ENCODE measurements around the gene PUS1.

PUS1 gene

DNA sequence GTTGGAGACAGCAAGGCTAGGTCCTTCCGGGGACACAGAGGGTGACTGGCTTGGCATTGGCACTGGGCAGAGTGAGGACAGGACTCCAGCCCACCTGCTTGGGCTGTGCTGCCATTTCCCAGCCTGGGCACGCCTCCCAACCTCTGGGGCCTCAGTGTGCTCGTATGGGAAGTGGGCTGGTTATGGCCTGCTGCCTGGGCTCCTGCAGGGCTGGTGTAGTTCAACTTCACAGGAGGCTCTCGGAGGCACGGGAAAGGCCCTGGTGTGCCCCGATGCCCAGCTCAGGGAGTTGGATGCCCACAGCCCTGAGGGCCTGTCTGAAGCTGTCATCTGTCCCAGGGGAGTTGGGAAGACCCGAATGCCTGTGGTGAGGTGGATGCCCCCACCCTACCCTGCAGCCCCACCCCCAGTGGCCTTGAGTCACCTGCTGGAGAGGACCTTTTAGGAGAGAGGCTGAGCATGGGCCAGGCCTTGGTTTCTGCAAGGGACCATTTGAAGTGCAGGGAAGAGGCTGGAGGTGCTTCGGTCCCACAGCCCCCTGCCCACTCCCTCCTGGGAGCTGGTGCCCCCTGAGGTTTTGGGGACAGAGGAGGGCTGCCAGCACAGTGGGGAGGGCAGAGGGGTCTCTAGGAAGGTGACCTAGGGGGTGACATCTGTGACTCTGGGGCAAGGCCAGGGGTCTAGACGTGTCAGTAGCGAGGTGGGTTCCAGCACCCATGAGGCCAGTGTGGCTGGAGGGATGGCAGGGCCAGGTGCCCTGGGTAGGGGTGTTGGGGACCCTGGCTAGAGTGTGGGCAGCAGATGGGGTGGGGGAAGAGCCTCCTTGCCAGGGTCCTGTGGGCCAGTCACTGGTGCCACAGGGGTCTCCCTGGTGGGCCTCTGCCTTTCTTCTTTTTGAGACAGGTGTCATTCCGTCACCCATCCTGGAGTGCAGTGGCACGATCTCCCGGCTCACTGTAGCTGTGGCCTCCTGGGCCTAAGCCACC lies 25.5 kb upstream of the PUS1 start:
- no peak for DNase-seq

DNA sequence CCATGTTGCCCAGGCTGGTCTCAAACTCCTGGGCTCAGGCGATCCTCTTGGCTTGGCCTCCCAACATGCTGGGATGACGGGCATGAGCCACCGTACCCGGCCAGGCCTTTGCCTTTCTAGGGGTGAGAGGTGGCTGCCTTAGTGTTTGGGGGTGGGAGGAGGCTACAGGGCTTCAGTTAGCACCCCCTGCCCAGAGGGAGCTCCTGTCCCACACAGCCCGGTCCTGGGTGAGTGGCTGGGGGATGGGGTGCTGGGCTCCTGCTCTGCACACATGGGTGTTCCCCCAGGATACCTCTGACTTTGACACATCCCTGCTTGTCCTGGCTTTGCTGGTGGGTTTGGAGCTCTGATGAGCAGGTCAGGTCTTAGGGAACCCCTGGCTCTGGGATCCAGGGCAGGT lies 24.7 kb upstream of the PUS1 start:
- DNase-seq = no peak

DNA sequence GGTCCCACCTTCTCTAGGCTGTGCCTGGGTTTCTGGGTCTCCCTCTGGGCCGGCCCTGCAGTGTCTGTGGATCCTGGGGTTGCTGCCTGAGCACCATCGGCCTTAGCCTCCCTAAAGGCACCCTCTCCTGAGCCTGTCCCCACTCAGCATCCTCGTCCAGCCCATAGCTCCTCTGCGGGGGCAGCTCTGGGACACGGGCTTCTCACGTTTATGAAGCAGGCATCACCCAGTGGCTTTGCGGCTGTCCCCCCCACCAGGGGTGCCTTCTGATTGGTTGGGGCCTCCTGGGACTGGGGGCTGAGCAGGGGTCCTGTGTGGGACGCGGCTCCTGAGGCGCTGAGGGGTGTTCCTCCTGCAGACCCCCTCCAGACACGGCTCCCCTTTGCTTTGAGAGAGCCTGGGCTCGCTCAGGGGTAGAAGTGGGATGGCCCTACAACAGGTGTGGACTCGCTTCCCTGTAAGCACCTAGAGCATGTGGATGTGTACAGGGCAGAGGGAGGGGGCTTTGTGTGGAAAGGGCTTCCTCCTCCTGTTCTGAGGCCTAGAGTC lies 23.9 kb upstream of the PUS1 start:
- DNase-seq = no peak

DNA sequence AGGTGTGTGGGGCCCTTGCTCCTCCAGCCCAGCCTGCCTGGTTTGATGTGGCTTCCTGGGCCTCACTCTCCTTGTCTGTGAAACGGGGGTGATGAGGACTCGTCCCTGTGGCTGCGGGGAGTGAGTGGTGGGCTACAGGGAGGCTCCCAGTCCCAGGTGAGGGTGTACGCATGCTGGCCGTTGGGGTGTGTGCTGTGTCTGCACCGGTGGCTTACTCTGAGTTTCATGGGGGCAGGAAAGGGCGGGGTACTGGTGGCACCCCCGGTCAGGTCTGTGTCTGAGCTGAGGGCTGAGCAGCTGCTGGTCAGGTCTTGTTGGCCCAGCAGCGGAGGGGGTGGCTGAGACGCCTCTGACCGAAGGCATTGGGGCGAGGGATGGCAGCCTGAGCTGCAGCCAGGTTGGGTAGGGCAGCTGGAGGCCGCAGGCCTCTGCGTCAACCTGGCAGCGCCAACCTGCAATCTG lies 23.4 kb upstream of the PUS1 start:
- no peak for DNase-seq

DNA sequence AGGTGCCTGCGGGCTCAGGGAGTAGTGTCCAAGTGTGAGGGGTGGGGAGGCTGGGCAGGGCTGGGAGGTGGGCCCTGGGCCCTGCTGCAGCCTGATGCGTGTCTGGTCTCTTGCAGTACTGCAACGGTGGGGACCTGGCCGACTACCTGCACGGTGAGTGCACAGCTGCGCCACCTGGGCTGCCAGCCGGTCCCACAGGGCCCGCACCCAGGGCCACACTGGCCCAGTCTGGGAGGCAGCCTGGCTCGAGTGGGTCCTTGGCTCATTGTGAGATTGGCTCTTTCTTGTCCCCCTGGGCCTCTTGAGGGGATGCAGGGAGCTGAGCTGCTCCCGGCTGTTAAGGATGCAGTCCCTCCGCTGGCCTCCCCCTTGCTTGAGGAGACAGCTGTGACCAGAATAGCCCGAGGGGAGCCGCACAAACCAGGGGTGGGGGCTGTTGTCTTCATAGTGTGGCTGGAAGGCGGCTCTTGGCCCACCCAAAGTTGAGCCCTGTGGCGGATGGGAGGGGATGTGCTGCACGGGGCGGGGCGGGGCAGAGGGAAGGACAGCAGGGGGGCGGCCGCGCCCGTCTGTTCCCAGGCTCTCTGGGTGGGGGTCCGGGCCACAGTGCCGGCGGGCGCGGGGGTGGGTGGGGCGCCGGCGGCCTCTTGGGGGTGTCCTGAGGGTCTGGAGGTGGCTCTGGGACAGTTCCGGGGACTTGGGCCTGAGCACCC lies 21.5 kb upstream of the PUS1 start:
- no peak for DNase-seq

DNA sequence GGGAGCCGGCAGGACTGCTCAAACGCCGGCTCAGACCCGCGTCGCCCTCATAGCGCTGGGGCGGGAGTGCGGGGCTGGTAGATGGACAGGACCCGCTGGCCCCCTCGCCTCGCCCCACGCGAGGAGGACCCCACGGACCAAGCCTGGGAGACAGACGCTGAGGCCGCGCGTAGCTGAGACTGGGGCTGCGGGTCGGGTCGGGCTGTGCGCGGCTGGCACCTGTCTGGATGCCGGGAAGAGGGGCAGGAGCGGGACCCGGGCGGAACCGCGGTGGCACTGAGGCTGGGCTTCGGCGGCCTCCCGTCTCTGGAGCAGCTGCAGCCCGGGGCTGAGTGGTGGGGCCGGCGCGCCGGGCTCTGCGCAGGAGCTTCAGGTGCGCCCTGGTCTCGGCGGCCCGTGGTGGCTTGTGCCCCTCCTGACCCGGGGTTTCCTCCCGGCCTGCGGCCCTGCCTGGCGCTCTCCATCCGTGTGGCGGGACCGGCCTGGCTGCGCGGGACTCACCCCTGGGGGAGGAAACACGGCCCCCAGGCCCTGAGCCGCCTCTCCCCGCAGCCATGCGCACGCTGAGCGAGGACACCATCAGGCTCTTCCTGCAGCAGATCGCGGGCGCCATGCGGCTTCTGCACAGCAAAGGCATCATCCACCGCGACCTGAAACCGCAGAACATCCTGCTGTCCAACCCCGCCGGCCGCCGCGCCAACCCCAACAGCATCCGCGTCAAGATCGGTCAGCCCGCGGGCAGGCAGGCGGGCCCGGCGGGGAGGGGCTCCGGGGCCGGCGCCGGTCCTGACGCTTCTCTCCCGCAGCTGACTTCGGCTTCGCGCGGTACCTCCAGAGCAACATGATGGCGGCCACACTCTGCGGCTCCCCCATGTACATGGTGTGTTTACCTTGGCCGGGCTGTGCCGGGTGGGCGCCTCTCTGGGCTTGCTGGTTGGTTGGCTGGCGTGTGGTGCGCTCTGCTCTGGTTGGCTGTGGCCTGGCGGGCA lies 20.7 kb upstream of the PUS1 start:
- no peak for DNase-seq

DNA sequence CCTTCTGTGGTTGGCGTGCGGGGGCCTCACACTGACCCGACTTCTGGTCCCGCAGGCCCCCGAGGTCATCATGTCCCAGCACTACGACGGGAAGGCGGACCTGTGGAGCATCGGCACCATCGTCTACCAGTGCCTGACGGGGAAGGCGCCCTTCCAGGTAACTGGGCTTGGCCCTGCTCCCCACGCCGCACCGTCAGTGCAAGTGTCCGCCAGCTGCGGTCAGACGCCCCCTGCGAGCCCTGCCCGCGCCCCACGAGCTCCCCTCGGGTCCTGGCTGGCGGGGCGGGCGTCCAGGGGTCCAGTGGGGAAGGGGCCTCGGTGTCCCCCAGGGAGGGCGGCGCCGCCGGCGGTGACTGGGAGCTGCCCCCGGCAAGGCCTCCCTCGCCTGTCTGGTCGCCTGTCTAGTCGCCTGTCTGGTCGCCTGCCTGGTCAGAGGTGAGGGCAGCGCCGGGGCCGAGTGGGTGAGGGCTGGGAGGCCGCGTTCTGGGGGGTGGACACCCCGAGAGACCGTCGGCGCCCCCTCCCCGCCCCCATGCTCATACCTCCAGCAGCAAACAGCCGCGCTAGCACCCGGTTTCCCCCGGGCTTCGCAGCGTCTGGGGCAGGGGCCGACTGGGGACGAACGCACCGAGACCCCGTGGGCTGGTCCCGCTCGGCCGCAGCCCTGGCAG lies 19.9 kb upstream of the PUS1 start:
- no peak for DNase-seq

DNA sequence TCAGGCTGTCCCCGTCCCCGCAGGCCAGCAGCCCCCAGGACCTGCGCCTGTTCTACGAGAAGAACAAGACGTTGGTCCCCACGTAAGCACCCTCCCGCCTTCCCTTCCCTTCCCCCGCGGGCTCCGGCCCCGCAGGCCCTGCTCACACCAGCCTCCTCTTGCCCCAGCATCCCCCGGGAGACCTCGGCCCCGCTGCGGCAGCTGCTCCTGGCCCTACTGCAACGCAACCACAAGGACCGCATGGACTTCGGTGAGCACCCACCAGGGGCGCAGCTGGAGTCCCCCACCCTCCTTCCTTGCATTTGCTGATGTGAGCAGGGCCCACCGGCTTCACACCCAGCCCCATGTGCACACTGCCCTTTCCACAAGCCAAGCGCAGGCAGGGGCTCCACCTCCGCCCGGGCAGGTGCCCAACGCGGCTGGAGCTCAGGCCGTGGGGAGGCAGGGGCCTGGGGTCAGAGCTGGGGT lies 19.3 kb upstream of the PUS1 start:
- no peak for DNase-seq

DNA sequence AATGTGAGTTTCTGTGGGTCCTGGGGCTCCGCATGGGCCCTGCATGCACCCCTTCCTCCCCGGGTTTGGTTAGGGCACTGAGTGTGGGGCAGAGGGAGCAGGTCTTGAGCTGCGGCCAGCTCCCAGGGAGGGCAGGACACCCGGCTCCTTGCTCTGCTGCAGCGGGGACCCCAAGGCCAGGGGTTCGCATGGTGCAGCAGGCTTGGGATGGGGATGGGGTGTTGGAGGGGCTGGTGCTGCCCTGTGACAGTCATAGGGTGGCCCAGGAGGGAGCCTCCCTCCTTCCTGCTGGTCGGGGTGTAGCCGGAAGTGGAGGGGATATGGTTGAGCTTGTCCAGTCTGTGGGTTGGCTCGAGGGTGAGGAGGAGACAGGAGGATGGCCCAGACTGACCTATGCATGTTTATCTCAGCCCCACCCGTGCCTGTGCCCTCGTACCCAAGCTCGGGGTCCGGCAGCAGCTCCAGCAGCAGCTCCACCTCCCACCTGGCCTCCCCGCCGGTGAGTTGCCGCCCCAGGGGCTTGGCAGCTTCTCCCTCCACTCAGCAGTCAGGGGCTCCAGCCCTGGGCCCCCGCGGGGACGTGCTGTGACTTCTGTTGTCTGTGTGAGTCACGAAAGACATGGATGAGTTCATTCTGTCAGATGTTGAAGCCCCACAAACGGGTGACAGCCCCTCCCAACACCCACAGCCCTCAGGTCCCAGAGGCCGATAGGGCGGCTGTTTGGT lies 18.6 kb upstream of the PUS1 start:
- DNase-seq = no peak

DNA sequence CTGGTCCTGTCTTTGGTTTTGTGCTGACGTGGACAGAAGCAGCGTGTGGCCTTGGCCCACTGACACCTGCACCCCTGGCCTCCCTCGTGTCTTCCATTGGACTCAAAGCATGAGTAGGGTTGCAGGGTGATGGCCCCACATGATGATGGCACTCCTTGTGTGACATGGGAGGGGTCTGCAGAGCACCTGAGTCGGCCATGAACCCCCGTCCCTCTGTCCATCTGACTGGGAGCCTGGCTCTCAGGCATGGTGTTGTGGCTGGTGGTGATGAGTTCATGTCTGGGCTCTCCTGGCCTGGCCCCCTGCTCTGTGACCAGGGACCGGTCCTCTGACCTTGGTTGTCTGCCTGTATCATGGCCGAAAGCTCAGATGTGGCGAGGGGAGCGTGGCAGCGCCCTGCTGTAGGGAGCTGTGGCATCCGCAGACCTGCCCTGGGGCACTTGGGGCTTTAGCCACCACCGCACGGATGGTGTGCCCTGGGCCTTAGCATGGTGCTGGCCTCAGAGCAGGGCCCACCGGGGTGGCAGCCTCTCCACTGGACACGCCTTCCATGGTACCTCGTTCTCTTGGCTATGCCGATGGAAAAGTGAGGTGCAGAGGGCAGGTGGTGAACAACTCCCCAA lies 17.9 kb upstream of the PUS1 start:
- no peak for DNase-seq

DNA sequence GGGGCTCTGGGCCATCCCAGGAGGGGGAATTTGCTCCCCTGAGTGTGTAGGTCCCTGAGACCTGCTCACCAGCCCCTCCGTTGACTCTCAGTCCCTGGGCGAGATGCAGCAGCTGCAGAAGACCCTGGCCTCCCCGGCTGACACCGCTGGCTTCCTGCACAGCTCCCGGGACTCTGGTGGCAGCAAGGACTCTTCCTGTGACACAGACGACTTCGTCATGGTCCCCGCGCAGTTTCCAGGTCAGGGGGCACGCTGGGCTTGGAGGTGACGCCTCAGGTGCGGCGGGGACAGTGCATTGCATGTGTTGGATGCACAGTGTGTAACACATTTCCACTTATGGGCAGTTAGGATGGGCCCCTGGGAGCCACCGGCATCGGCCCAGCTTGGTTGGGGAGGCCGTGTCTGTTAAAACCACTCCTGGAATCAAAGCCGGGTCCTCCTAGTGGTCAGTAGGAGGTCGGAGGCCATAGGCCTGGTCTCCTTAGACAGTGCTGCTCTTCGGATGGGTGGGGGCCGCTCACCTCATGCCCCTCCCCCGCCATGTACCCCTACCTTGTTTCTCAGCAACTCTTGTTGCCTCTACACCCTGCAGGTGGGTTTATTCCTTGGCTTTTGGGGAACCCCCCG lies 17.1 kb upstream of the PUS1 start:
- no peak for DNase-seq

DNA sequence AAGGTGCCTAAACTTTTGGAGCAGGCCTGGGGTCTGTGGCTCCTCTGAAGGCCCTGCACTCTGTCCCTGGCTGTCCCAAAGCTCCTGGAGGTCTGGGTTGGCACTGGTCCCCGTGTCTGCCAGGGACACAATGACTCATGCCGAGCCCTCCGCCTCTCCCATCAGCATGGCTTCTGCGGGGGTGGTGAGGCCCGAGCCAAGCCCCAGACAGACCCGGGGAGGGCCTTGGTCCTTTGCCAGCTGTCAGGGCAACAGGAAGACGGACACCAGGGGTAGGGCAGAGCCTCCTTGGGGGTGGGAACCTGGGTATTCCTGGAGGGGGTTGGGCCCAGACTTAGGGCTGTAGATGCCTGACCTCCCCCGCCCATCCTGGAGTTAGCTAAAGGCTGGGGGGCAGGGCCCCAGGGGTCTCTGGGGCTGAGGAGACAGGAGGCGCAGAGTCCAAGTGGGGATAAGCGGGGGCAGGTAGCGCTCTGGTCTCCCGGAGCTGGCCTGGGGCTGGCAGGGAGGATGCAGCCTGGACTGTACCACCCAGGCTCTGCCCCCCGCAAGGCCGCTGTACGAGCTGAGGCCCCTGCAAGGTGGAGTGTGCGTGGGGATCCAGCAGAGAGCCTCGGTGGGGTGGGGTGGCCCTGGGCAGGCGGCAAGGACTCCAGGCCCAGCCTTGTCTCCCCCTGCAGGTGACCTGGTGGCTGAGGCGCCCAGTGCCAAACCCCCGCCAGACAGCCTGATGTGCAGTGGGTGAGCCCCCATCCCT lies 16.4 kb upstream of the PUS1 start:
- no peak for DNase-seq

DNA sequence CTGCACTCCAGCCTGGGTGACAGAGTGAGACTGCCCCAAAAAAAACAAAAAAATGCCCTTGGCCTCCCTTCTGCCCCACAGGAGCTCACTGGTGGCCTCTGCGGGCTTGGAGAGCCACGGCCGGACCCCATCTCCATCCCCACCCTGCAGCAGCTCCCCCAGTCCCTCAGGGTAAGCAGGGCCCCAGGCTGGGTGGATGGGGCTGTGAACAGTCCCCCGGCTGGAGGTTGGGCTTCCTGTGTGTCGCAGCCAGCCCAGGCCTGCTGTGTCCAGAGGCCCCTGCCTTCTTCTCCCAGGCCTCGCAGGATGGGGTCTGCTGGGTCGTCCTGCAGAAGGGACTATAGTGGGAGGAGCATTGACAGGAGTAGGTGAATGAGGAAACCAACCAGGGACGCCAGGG lies 15.4 kb upstream of the PUS1 start:
- DNase-seq = no peak

DNA sequence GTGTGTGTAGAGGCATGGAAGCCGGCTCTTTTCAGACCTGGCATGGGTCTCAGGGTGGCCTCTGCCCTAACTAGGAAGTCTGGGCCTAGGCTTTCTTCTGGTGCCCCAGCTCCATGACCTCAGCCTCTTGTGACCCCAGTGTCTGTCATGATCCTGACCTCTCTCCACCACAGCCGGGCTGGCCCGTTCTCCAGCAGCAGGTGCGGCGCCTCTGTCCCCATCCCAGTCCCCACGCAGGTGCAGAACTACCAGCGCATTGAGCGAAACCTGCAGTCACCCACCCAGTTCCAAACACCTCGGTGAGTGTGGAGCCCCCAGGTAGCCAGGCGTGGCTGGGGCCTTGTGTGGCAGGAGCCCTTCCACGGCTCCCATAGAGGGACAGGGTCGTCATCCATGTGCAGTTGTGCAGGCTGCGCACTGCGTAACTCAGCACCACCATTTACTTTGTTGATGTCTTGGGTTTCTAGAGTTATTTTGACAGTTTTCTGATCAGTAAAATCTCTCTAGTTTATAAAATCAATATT lies 14.8 kb upstream of the PUS1 start:
- no peak for DNase-seq

DNA sequence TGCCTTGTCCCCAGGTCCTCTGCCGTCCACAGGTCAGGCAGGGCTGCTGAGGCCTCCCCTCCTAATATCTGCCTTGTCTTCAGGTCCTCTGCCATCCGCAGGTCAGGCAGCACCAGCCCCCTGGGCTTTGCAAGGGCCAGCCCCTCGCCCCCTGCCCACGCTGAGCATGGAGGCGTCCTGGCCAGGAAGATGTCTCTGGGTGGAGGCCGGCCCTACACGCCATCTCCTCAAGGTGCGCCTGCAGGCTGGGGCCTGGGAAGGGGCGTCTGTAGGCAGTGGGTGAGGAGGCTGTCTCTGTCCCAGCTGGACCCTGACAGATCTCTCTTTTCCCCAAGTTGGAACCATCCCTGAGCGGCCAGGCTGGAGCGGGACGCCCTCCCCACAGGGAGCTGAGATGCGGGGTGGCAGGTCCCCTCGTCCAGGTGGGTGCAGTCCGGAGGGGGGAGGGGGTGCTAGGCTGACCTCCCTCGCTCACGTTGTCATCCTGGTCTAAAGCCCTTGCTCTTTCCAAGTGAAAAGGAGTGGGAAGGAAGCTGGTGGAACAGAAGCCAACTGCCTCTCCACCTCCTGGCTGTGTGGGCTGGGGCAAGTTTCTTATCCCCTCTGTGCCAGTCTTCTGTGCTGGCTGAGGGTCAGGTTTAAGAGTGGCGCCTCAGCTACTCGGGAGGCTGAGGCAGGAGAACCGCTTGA lies 13.9 kb upstream of the PUS1 start:
- DNase-seq = no peak

DNA sequence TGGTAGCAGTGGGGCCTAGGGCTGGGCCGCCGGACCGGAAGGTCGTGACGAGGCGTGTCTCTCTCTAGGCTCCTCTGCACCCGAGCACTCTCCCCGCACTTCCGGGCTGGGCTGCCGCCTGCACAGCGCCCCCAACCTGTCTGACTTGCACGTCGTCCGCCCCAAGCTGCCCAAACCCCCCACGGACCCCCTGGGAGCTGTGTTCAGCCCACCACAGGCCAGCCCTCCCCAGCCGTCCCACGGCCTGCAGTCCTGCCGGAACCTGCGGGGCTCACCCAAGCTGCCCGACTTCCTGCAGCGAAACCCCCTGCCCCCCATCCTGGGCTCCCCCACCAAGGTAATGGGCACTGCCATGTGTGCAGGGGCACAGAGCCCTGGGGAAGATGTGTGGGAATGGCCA lies 13.3 kb upstream of the PUS1 start:
- no peak for DNase-seq

DNA sequence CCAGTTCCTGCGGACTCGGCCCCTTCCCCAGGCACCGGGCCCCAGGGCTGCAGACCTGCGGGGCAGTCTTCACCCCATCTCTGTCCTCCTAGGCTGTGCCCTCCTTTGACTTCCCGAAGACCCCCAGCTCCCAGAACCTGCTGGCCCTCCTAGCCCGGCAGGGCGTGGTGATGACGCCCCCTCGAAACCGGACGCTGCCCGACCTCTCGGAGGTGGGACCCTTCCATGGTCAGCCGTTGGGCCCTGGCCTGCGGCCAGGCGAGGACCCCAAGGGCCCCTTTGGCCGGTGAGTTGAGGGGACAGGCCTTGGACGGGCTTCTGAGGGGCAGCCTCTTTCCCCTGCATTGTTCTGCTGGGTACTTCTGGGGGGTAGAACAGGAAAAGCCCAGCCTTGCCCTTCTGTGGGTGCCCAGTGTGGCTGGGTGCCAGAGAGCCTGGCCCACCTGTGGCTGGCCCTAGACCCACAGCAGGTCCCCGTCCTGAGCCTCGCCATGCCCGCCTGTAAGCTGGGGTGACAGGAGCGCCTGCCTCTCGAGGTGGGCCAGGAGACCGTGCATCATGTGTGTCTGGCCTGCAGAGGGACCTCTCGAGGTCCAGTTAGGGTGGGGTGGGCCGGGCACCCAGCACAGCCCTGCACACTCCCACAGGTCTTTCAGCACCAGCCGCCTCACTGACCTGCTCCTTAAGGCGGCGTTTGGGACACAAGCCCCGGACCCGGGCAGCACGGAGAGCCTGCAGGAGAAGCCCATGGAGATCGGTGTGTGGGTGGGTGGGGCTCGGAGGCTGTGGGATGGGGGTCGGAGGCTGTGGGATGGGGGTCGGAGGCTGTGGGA lies 12.6 kb upstream of the PUS1 start:
- DNase-seq = no peak

Measured in activated naive CD4-positive, alpha-beta T cell treated with anti-CD3 and anti-CD28 coated beads, Interleukin-2, amount 50 U/mL, for 16 hours (primary cell).